ENCODE results near the gene TMEM238L.

Gene TMEM238L

GRCh38 chr17:10772425-10773380, 31.2 kb downstream of the TMEM238L start:
- DNase-seq, result no peak

DNA sequence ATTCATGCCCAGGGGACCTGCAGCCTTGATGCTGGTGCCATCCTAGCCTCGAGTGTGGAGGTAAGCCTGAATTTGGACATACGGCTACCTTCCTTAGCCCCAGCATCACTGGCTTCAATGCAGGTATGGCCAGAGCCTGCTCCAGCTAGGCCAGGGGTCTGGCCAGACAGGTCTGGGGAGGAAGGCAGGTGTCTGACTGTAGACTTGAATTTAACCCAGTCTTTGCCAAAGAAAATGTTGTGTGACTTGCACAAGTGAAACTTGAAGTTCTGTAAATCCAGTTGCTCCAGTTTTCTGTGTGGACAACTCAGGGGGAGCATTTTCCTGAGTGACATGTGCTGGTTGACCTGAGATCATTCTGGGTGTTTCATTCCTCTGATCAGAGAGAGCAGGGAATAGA, 32.8 kb downstream of the TMEM238L start:
- no peak for DNase-seq

DNA sequence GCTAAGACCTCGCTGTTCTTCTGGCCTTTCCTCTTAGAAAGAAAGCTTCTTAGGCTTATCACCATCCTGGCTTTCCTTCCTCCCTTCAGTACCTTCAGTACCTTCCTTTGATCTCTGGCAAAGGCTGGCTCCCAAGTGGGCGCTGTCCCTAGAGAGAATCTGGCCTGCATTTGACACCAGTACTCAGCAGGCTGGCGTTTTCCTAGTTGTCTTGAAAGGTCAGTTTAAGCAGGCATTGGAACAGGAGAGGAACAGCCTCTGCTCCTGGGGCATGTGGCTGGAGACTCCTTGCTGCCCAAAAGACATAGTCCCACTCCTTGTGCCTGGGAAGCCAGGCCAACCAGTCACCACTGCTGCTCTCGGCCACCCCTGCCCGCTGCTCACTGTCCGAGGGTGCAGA, 34.1 kb downstream of the TMEM238L start:
- no peak for DNase-seq

- no peak for DNase-seq
These were observed 35.1 kb downstream of the TMEM238L start for GRCh38 chr17:10768750-10769251.

- no peak for DNase-seq
These were observed 36.7 kb downstream of the TMEM238L start for GRCh38 chr17:10767232-10767631.

GRCh38 chr17:10762037-10762436, 41.9 kb downstream of the TMEM238L start:
- DNase-seq, result no peak

- DNase-seq, result no peak
These were observed 42.6 kb downstream of the TMEM238L start for GRCh38 chr17:10761281-10761680.

- DNase-seq, result no peak
These were observed 45.8 kb downstream of the TMEM238L start for GRCh38 chr17:10758062-10758461.

DNA sequence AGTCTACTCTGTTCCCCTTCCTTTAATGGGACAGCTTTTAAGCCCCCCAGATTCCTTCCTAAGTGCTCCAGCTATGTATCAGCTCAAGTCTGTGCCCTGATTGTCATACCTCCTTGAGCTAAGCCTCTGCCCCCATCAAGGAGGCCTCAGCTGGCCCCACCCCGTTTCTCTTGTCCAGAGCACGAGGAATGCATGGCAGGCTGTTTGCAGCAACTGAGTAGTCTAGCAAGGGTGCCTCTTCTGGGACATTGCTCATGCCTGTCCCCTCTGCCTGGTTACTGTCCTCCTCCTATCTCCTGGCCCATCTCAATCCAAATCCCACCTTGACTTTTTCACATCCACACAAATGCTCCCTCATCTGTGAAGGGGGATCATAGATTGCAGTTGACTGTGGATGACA, 46.3 kb downstream of the TMEM238L start:
- no peak for DNase-seq

GRCh38 chr17:10757067-10757466, 46.8 kb downstream of the TMEM238L start:
- no peak for DNase-seq

DNA sequence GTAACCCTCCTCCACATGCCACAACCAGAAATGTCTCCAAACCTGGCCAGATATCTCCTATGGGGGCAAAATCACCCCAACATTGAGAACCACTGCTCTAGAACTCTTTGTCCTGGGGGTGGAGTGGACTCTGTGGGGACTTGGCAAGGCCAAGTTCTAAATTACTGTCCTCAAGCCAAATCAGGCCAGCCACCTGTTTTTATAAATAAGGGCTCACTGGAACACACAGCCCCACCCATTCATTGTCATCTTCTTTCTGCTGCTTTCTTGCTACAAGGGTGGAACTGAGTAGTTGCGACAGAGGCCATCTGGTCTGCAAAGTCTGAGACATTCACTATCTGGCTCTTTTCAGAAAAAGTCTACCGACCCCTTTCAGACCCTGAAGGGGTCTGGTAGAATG, 47.3 kb downstream of the TMEM238L start:
- DNase-seq, result no peak

DNA sequence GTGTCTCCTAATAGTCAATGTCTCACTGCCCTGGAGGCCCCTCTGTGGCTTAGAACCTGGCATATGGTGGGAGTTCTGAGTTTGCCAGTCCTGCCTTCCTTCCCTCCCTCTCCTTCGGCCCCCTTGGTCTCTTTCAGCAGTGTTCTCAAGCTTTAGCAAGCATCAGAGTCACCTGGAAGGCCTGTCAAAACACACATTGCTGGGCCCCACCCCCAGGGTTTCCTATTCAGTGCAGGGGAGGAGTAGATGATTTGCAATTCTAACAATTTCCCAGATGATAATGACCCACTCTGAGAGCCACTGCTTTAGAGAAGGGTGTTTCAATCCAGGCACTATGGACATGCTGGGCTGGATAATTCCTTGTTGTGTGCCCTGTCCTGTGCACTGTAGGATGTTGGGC, 47.7 kb downstream of the TMEM238L start:
- DNase-seq, result no peak

DNA sequence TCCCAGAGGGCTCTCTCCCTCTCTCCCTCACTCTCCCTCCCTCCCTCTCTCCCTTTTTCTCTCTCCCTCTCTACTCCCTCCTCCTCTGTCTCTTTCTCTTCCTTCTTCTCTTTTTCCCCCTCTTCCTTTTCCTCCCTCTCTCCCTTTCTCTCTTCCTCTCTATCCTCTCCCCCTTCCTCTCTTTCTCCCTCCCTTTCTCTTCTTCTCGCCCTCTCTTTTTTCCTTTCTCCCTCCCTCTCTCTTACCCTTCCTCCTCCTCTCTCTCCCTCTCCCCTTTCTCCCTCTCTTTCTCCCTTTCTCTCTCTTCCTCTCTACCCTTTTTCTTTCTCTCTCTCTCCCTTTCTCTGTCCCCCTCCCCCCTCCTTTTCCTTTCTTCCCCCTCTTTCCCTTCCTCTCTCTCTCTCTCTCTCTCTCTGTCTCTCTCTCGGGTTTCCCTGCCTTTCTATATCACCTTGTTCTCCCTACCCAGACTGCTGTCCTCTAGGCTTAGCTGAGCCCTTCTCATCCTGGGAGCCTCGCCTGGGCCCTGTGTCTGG, 48.2 kb downstream of the TMEM238L start:
- no peak for DNase-seq

GRCh38 chr17:10754861-10755591, 48.9 kb downstream of the TMEM238L start:
- DNase-seq, result no peak

DNA sequence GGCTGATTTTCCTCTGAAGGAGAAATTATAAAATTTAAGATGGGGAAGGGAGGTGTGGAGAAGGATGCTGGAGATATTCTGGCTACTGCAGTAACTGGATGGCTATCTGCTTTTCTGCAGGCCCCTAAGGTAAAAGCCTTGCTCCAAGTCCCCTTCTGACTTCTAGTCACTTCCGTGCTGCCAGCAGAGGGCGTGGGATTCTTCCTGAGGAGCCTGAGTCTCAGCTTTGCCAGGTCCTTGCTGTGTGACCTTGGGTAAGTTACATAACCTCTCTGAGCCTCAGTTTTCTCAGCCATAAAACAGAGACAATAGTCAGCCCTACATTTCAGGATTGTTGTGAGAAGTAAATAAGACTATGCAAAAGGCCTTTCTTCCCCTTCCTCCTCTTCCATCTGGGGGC, 49.8 kb downstream of the TMEM238L start:
- DNase-seq, result no peak

GRCh38 chr17:10752696-10753095, 51.2 kb downstream of the TMEM238L start:
- DNase-seq, result no peak

- DNase-seq, result peak; percentile 13 to 26
These were observed 52.3 kb downstream of the TMEM238L start for GRCh38 chr17:10751563-10751962.

- DNase-seq, result no peak
These were observed 53.7 kb downstream of the TMEM238L start for GRCh38 chr17:10750210-10750609.

- no peak for DNase-seq
These were observed 55.2 kb downstream of the TMEM238L start for GRCh38 chr17:10748531-10749181.

DNA sequence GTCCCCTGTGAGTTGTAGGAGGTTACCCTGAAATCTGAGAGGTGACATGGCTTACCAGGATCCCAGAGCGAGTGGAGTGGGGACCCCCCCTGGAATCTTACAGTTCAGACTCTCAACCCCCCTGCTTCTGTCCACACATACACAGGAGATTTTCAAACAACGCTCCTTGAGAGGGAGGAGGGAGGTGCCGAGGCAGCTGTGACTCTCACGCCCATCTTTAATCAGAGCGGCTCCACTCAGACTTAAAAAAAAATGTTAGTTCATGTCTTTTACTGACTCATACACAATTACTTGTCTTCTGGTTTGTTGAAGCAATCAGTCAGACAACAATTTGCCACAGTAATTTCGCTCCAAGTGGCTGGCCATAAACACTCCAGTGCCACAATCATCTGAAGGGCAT, 58.7 kb downstream of the TMEM238L start:
- no peak for DNase-seq

All from NCI-H1930 (cell line).